IPS-15b (cell line): ENCODE measurements around the gene PEX14.

Source experiments
- H3K27me3 ChIP-seq: one replicate; pipeline ENCODE4 v1.6.1; 2013; ENCODE audit warnings: low read length; ENCODE audit not compliant: control insufficient read depth, insufficient read depth
- H3K36me3 ChIP-seq: one replicate; pipeline ENCODE4 v1.6.1; 2013; ENCODE audit warnings: low read length; ENCODE audit not compliant: control insufficient read depth, insufficient read depth
- H3K4me1 ChIP-seq: one replicate; pipeline ENCODE4 v1.6.1; 2013; ENCODE audit warnings: mild to moderate bottlenecking, low read length; ENCODE audit not compliant: control insufficient read depth, insufficient read depth
- H3K4me3 ChIP-seq: one replicate; pipeline ENCODE4 v1.5.1; 2013; ENCODE audit warnings: low read depth, low read length
- H3K9ac ChIP-seq: one replicate; pipeline ENCODE4 v1.6.1; 2013; ENCODE audit warnings: low read depth, mild to moderate bottlenecking, low read length
- H3K9me3 ChIP-seq: one replicate; pipeline ENCODE4 v1.6.1; 2013; ENCODE audit warnings: mild to moderate bottlenecking, low read length; ENCODE audit not compliant: control insufficient read depth, insufficient read depth

PEX14 gene

DNA sequence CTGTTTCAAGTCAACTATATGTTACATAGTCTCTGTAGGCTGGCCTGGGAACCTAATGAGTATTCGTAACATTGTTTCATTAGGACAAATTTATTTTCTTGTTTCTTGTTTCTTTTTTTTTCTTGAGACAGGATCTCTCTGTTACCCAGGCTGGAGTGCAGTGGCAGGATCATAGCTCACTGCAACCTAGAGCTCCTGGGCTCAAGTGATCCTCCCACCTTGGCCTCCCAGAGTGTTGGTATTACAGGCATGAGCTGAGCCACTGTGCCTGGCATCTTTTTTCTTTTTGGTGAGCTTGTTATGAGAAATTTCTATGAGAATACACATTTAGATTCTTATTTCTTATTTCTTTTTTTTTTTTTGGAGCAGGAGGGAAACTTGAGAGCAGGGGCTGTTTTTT lies 37.7 kb upstream of the PEX14 start:
- H3K9ac ChIP-seq = no peak overlapping the region
- H3K36me3 ChIP-seq = no peaks in the 10 kb centered on the region

DNA sequence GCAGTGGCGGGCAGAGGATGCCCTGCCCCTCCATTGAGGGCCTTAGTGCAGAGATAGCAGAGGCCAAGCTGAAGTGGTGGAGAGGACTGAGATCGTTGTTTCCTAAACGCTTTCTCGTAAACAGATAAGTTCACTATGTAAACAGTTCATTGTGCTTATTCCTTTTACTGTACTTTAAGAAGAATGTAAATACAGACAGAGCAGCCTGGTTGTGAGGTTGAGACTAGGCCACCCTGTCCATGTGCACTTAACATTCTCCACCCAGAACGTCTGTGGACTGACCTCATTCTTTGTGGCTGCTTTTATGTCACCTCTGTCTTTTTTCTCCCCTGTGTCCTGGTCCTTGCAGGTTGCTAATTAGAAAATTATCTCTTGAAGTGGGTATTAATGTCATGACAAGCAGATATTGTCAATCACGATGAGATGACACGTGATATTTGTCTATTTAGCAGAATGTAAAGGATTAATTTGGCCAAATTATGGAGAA lies 36.0 kb upstream of the PEX14 start:
- no peaks in the 10 kb centered on the region for H3K9me3 ChIP-seq
- no peaks in the 10 kb centered on the region for H3K4me1 ChIP-seq
- H3K4me3 ChIP-seq = no peak overlapping the region
- no peak overlapping the region for H3K9ac ChIP-seq
- no peaks in the 10 kb centered on the region for H3K36me3 ChIP-seq
- H3K27me3 ChIP-seq = no peaks in the 10 kb centered on the region

More for the DNA sequence above, 37.7 kb upstream of the PEX14 start:
- no peaks in the 10 kb centered on the region for H3K4me1 ChIP-seq
- no peaks in the 10 kb centered on the region for H3K9me3 ChIP-seq
- H3K27me3 ChIP-seq = no peaks in the 10 kb centered on the region
- H3K4me3 ChIP-seq = no peak overlapping the region

DNA sequence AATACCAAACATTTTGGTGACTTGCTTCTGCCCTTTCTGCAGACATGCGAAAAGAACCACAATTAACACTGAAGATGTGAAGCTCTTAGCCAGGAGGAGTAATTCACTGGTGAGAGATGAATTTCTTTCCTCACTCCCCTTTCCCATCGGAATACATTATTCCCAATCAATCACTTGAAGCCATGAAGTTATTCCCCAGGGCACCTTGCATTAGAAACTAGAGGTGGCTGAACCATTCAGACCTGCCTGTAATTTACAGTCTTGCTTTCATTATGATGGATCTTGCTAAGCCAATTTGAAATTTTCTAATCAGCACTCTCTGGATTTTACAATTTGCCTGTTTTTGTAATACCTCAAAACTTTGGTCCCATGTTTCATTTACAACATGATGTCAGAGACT lies 34.4 kb upstream of the PEX14 start:
- no peak overlapping the region for H3K9ac ChIP-seq
- no peaks in the 10 kb centered on the region for H3K36me3 ChIP-seq
- H3K9me3 ChIP-seq = no peaks in the 10 kb centered on the region
- no peak overlapping the region for H3K4me3 ChIP-seq
- no peaks in the 10 kb centered on the region for H3K27me3 ChIP-seq
- no peaks in the 10 kb centered on the region for H3K4me1 ChIP-seq

DNA sequence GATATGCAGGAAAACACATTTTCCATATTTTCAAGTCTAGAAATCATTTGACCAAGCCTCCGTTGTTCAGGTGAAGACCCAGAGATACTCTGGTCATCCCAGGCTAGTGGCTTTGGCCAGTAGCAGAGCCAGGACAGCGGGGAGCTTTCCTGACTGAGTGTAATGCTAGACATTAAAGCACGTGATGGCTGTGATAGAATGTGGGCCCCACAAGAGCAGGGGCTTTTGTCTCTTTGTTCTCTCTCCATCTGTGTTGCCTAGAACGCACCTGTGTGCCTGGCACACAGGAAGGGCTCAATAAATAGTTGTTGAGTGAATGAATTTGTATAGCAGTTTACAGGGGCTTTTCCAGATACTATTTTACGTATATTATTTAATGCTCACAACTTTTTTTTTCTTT lies 34.0 kb upstream of the PEX14 start:
- no peak overlapping the region for H3K9ac ChIP-seq
- H3K27me3 ChIP-seq = no peaks in the 10 kb centered on the region
- H3K36me3 ChIP-seq = no peaks in the 10 kb centered on the region
- H3K4me1 ChIP-seq = no peaks in the 10 kb centered on the region
- H3K9me3 ChIP-seq = no peaks in the 10 kb centered on the region
- no peak overlapping the region for H3K4me3 ChIP-seq

DNA sequence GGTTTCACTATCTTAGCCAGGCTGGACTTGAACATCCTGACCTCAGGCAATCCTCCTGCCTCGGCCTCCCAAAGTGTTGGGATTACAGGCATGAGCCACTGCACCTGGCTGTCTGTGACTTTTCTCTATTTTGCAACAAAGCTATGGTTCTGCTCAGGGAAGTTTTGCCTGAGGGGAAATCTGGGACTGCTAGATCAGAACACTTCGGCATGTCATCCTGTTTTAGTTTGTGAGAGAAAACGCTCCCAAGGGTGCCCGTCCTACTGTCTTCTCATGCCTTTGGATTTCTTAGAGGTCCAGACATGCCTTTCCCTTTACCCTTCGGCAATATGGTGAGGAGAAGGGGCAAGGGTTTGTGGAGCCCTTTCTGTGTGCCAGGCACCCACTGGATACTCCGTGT lies 30.5 kb upstream of the PEX14 start:
- Histone ChIP-seq H3K27me3 (no peaks in the 10 kb centered on the region), H3K4me1 (no peaks in the 10 kb centered on the region), H3K9ac (no peak overlapping the region), H3K36me3 (no peaks in the 10 kb centered on the region), H3K4me3 (no peak overlapping the region), H3K9me3 (no peaks in the 10 kb centered on the region)

DNA sequence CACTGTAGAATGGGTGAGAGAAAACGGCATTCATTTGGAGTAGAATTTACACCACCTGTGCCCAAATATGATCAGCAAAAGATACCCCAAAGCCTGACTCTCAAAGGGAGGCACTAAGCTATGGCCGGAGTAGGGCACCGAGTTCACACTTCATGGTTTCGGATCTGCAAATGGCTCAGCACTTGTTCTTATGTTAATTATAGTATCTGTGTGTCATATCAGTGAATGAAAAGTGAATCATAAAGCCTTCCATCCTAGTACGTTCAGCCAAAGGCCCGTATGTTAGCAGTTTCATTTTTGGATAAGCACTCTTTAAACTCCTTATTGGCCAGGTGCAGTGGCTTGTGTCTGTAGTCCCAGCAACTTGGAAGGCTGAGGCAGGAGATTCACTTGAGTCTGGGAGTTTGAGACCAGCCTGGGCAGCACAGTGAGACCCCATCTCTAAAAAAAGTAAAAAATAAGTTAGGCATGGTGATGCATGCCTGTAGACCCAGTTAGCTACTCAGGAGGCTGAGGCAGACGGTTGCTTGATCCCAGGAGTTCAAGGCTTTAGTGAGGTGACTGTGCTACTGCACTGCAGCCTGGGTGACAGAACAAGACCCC lies 29.9 kb upstream of the PEX14 start:
- Histone ChIP-seq H3K36me3 (no peaks in the 10 kb centered on the region), H3K9ac (no peak overlapping the region), H3K9me3 (no peaks in the 10 kb centered on the region), H3K27me3 (no peaks in the 10 kb centered on the region), H3K4me1 (no peaks in the 10 kb centered on the region), H3K4me3 (no peak overlapping the region)

DNA sequence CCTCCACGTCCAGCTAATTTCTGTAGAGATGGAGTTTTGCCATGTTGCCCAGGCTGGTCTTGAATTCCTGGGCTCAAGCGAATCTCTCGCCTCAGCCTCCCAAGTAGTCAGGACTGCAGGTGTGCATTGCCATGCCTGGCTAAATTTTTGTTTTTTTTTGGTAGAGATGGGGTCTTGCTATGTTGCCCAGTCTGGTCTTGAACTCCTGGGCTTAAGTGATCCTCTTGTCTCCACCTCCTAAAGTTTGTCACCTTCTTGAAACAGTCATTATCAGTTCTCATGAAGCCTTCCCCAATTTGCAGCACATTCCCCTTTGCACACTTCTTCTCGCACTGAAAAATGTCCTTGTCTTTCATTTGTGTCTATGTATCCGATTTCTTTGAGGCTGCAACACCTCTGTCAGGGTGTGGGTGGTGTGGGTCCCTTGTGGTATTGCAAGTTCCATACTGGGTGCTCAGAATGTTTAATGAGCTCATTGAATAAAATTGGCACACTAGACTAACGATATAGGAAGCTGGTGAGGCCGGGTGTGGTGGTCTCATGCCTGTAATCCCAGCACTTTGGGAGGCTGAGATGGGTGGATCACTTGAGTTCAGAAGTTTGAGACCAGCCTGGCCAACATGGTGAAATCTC lies 27.8 kb upstream of the PEX14 start:
- no peaks in the 10 kb centered on the region for H3K36me3 ChIP-seq
- no peak overlapping the region for H3K9ac ChIP-seq
- H3K27me3 ChIP-seq = no peaks in the 10 kb centered on the region
- H3K4me3 ChIP-seq = no peak overlapping the region
- no peaks in the 10 kb centered on the region for H3K4me1 ChIP-seq
- H3K9me3 ChIP-seq = no peaks in the 10 kb centered on the region

DNA sequence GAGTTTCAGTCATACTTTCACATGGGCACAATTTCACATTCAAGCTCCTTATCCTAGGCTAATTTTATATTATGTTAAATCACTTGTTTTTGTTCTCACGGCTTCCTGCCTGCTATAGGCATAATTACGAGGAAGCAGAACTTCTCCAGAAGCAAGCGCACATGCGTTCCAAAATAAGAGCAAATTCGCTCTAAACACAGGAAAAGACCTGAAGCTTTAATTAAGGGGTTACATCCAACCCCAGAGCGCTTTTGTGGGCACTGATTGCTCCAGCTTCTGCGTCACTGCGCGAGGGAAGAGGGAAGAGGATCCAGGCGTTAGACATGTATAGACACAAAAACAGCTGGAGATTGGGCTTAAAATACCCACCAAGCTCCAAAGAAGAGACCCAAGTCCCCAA lies 25.0 kb upstream of the PEX14 start, which contains the start of gene CORT:
TSS of gene CORT (plus strand) at position 281 of the 400 bp plus-strand sequence. CDS start 193 bp downstream, outside the sequence.
- Histone ChIP-seq H3K9me3 (no peaks in the 10 kb centered on the region), H3K36me3 (no peaks in the 10 kb centered on the region), H3K9ac (no peak within 1 kb of the TSS), H3K4me1 (no peaks in the 10 kb centered on the region), H3K4me3 (no peak within 1 kb of the TSS), H3K27me3 (no peaks in the 10 kb centered on the region)

DNA sequence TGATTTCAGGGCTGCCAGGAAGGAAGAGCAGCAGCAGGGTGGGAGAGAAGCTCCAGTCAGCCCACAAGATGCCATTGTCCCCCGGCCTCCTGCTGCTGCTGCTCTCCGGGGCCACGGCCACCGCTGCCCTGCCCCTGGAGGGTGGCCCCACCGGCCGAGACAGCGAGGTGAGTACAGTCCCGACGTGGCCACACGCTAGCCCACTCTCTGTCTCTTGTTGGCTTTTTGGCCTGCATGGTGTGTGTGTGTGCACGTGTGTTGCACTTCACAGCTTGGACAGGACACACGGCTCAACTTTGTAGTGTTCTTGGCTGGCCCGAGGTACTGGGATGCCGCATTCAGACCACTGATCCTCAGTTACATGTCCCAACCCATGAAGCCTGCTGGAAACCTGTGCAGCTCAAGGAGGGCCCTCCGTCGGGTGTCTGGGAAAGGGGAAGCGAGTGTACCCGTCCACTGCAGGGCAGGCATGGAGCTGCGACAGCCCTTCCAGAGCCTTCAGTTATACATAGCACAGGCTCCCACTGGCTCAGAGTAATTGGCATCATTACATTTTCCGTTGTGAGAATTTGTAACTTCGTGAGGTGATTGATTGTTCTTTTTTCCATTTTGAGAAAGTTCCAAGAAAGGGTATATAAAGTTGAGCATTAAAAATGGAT lies 24.5 kb upstream of the PEX14 start:
- Histone ChIP-seq H3K27me3 (no peaks in the 10 kb centered on the region), H3K36me3 (no peaks in the 10 kb centered on the region), H3K9ac (no peak overlapping the region), H3K4me3 (no peak overlapping the region), H3K4me1 (no peaks in the 10 kb centered on the region), H3K9me3 (no peaks in the 10 kb centered on the region)

DNA sequence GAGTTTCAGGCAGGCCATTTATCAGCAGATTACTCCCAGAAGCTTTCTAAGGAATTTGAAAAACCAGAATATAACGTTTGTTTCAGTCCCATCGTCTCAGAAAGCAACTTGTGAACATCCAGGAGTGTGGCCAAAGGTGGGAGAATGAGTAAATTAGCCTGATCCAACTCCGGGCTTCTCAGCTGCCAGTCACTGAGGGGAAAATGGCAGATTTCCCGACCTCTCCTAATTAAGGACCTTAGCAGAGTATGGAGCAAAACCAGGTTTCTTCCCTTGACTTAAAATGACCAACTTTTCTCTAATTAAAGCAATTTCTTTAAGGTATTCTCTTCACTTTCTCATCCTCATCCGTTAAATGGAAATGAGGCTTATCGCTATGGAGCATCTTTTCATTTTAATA lies 23.9 kb upstream of the PEX14 start:
- Histone ChIP-seq H3K9ac (no peak overlapping the region), H3K9me3 (no peaks in the 10 kb centered on the region), H3K4me3 (no peak overlapping the region), H3K27me3 (no peaks in the 10 kb centered on the region), H3K36me3 (no peaks in the 10 kb centered on the region), H3K4me1 (no peaks in the 10 kb centered on the region)

DNA sequence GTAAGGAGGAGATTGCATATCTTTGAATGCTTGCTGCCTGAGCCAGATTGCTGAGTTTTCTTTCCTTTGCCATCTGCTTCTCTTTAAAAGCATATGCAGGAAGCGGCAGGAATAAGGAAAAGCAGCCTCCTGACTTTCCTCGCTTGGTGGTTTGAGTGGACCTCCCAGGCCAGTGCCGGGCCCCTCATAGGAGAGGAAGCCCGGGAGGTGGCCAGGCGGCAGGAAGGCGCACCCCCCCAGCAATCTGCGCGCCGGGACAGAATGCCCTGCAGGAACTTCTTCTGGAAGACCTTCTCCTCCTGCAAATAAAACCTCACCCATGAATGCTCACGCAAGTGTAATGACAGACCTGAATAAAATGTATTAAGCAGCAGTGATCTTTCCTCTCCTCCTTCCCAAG lies 23.5 kb upstream of the PEX14 start:
- Histone ChIP-seq H3K27me3 (no peaks in the 10 kb centered on the region), H3K4me3 (peak overlapping the region; percentile 8), H3K4me1 (no peaks in the 10 kb centered on the region), H3K36me3 (no peaks in the 10 kb centered on the region), H3K9ac (no peak overlapping the region), H3K9me3 (no peaks in the 10 kb centered on the region)

DNA sequence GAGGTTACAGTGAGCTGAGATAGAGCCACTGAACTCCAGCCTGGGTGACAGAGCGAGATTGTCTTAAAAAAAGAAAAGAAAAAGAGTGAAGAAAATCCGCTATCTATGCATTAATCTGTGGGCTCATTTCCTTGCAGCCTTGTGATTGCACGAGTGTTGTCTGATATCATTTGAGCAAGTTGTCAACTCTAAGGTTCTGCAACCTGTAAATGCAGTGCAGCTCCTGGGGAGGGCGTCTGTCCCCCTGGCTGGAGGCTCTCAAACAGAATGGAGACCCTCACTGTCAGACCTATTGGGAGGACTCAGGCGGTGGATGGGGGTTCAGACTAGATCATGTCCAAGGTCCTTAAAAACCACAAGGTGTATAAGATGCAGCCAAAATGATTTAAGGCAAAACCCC lies 18.7 kb upstream of the PEX14 start:
- Histone ChIP-seq H3K4me3 (no peak overlapping the region), H3K36me3 (peaks cover 8% of the 10 kb centered on the region), H3K4me1 (no peaks in the 10 kb centered on the region), H3K9ac (no peak overlapping the region), H3K9me3 (no peaks in the 10 kb centered on the region), H3K27me3 (no peaks in the 10 kb centered on the region)
